Pancreas (tissue), 10 donors: ENCODE results near the gene SMIM28. TPM values are rescaled to one million over a fixed set of nuclear protein-coding genes. Genes with fewer than 3 reads are reported as not detected.

Experiments
- ATAC-seq, 4 donors: fragments of 200-7000 bp; cut with Tn5 transposase; one replicate each; pipeline versions ENCODE4 v1.8.0 to v1.9.1; 2020; ENCODE audit warnings: mild to moderate bottlenecking in 4 of 4, moderate library complexity in 4 of 4
- DNase-seq, 6 donors: peaks; one replicate each; pipeline ENCODE4 v3.0.0-alpha.2; 2020
- FAIRE-seq: peaks from 2 replicates; lab custom pipeline; 2012; peaks lifted over from hg19 to GRCh38; lab: Jason Lieb, UNC
- H3K27ac ChIP-seq, 4 donors: fragments of 200-600 bp; sonication (generic); 1 replicate in 3 of 4; 2 replicates in 1 of 4; pipeline versions ENCODE4 v1.5.0 to v1.8.0; 2020
- H3K27me3 ChIP-seq, 4 donors: fragments of 200-600 bp; one replicate each; pipeline ENCODE4 v1.8.0; 2021
- H3K36me3 ChIP-seq, 3 donors: fragments of 200-600 bp; sonication (generic) in 1 of 3; one replicate each; pipeline versions ENCODE4 v1.5.0 to v1.8.0; 2020 to 2021
- H3K4me1 ChIP-seq, 3 donors: fragments of 200-600 bp; one replicate each; pipeline ENCODE4 v1.8.0; 2021
- H3K4me3 ChIP-seq, 4 donors: fragments of 200-600 bp; sonication (generic) in 2 of 4; one replicate each; pipeline versions ENCODE4 v1.5.0 to v1.8.0; 2020 to 2021
- H3K9me3 ChIP-seq, 4 donors: fragments of 200-600 bp; one replicate each; pipeline ENCODE4 v1.8.0; 2021
- WGBS, 2 donors: extraction: QIAGEN DNeasy Blood & Tissue Kit; methylation state at CpG; one replicate each; pipeline ENCODE4 v1.1.7; 2013; 5-methylcytosine and 5-hydroxymethylcytosine counted together
- intact Hi-C, 3 donors: fragments of 100-400 bp; cut with DNase I; formaldehyde crosslinking; loops; one replicate each; pipeline versions ENCODE4 v1.11.1 to v1.14.2; 2022
- polyA plus RNA-seq, 2 donors: library from polyadenylated mRNA; stranded (reverse); fragments of 200-250 nt; gene quantifications; one replicate each; pipeline ENCODE4 v1.2.3, GENCODE V29; 2013
- total RNA-seq, 6 donors: library from RNA; stranded (reverse); fragmentation: NEBNext Ultra II Directional in 4 of 6; extraction: Animal tissue kit (Norgen Biotek cat#: 25700) in 4 of 6; gene quantifications; one replicate each; pipeline versions ENCODE4 v1.2.1 to v1.2.4, GENCODE V29; 2021 to 2023
- TF ChIP-seq, protein P1 (sequence below), 4 donors: fragments of 200-600 bp; sonication (generic) in 3 of 4; IDR thresholded peaks; one replicate each; pipeline versions ENCODE4 v1.5.0 to v1.8.0; 2021; ENCODE audit warnings: antibody characterized with exemption in 4 of 4
- donor health status: healthy with polysubstance abuse.
- donor health status: DM: no; HTN: no; CAD: no; lungs with moderate emphysema.
- donor health status: DM: no; HTN: no; CAD: no.
- donor health status: control.
- donor health status: control.
- donor health status: Bipolar disorder and iron deficiency.
- donor health status: DM: yes; HTN: yes; CAD: no.
- donor health status: DM: no; HTN: no; CAD: no.
- donor health status: DM: no; HTN: no; CAD: no.
- donor health status: DM: yes; HTN: yes; CAD: no.

The SMIM28 gene
- total and polyA plus RNA-seq, 8 donors = not detected

DNA sequence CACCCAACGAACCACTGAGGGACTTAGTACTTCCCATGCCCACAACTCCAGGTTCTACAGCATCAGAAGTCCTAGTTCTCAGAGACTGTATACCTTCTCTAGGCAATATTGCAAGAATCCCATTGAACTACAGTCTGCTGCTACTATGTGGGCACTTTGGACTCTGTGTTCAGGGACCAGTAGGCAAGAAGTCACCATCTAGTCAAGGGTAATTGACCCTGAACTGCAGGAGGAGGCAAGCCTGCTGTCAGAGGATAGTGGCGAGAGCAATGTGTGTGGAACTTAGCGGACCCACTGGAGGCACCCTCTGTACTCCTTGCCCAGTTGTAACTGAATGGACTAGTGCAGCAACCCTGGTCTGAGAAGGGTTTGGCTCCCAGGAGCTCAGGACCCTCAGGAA, 42.1 kb downstream of the SMIM28 start:
- FAIRE-seq (no peak), ATAC-seq (no peak), DNase-seq (no peak)
- Histone ChIP-seq H3K27ac (no peak overlapping the region), H3K36me3 (no peaks in the 10 kb centered on the region), H3K4me1 (no peaks in the 10 kb centered on the region), H3K4me3 (no peak overlapping the region), H3K9me3 (no peaks in the 10 kb centered on the region), H3K27me3 (no peaks in the 10 kb centered on the region)
- intact Hi-C loops = loop anchor here in 1 of 3 donors (10.0 kb wide), 2 partner anchors 305 to 345 kb away; no protein-coding TSS in a partner anchor
- TF ChIP-seq, protein P1, sequence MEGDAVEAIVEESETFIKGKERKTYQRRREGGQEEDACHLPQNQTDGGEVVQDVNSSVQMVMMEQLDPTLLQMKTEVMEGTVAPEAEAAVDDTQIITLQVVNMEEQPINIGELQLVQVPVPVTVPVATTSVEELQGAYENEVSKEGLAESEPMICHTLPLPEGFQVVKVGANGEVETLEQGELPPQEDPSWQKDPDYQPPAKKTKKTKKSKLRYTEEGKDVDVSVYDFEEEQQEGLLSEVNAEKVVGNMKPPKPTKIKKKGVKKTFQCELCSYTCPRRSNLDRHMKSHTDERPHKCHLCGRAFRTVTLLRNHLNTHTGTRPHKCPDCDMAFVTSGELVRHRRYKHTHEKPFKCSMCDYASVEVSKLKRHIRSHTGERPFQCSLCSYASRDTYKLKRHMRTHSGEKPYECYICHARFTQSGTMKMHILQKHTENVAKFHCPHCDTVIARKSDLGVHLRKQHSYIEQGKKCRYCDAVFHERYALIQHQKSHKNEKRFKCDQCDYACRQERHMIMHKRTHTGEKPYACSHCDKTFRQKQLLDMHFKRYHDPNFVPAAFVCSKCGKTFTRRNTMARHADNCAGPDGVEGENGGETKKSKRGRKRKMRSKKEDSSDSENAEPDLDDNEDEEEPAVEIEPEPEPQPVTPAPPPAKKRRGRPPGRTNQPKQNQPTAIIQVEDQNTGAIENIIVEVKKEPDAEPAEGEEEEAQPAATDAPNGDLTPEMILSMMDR (IDR thresholded peaks at IDR 0.05) = no peak
- 95 to 97% methylated on average over 3 of the region's 3 CpGs for WGBS, 2 donors

DNA sequence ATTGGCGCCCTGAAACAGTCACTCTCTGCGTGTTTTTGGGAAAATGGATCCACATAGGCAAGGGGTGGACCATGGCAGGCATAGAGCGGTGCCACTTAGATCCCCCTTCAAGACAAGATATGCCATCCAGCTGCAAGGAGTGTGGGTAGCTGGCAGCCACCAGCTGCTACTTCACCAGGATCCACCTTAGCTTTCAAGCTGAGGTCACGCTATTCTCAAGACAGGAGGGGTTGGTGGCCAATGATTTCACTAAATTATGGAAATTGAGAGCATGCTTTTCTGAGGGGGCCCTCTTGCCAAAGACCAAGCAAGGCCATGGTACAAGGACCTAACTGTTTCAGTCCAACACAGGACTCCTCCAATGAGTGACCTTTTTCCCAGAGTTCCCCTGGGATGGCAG, 42.7 kb downstream of the SMIM28 start:
- no peak for ATAC-seq
- FAIRE-seq = no peak
- intact Hi-C loops = loop anchor here in 1 of 3 donors (10.0 kb wide), 1 partner anchor 306 kb away; no protein-coding TSS in a partner anchor

GRCh38 chr6:138421089-138421488, 43.4 kb downstream of the SMIM28 start:
- Histone ChIP-seq H3K27ac (no peak overlapping the region), H3K4me1 (no peaks in the 10 kb centered on the region), H3K27me3 (no peaks in the 10 kb centered on the region), H3K4me3 (no peak overlapping the region), H3K9me3 (no peaks in the 10 kb centered on the region), H3K36me3 (no peaks in the 10 kb centered on the region)
- TF ChIP-seq, protein P1 (IDR thresholded peaks at IDR 0.05) = no peak
- FAIRE-seq (no peak), ATAC-seq (no peak), DNase-seq (no peak)
- intact Hi-C loops = loop anchor here in 1 of 3 donors (10.0 kb wide), 1 partner anchor 306 kb away; no protein-coding TSS in a partner anchor
- WGBS, 2 donors = 71 to 76% methylated on average over 6 of the region's 6 CpGs

More for the DNA sequence above, 42.7 kb downstream of the SMIM28 start:
- TF ChIP-seq, protein P1 (IDR thresholded peaks at IDR 0.05) = no peak
- Histone ChIP-seq H3K9me3 (no peaks in the 10 kb centered on the region), H3K4me3 (no peak overlapping the region), H3K36me3 (no peaks in the 10 kb centered on the region), H3K27me3 (no peaks in the 10 kb centered on the region), H3K4me1 (no peaks in the 10 kb centered on the region), H3K27ac (no peak overlapping the region)
- no peak for DNase-seq
- WGBS, 2 donors = 99 to 100% methylated on average over 4 of the region's 4 CpGs

DNA sequence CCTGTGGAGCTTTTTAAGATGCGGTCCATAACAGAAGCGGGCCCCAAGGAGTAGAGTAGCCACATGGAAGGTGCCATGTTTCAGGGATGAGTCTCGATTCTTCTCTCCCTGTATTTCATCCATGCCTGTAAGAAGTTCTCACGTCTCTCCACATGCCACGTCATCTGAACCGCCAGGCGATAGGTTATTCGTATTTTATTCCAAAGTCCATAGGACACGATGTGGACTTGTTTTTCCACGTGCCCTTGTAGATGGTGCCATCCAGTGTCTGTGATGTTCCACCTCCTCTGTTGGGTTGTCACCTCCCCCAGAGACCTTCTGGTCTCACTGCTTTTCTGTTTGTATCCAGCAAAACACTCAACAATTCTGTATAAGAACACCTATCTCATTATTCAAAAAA, 43.9 kb downstream of the SMIM28 start:
- intact Hi-C loops = loop anchor here in 1 of 3 donors (10.0 kb wide), 1 partner anchor 307 kb away; no protein-coding TSS in a partner anchor
- TF ChIP-seq, protein P1 (IDR thresholded peaks at IDR 0.05) = no peak

GRCh38 chr6:138422861-138423260, 45.2 kb downstream of the SMIM28 start:
- TF ChIP-seq, protein P1 (IDR thresholded peaks at IDR 0.05) = no peak
- H3K4me3 ChIP-seq = no peak overlapping the region
- no peaks in the 10 kb centered on the region for H3K4me1 ChIP-seq
- FAIRE-seq (no peak), DNase-seq (no peak), ATAC-seq (peak in 1 of 4 donors; percentile 24)
- intact Hi-C loops = loop anchor here in 1 of 3 donors (10.0 kb wide), 1 partner anchor 308 kb away; no protein-coding TSS in a partner anchor
- H3K27ac ChIP-seq = no peak overlapping the region
- H3K9me3 ChIP-seq = no peaks in the 10 kb centered on the region
- H3K27me3 ChIP-seq = no peaks in the 10 kb centered on the region
- no peaks in the 10 kb centered on the region for H3K36me3 ChIP-seq

More for the DNA sequence above, 43.9 kb downstream of the SMIM28 start:
- WGBS, 2 donors = 91 to 96% methylated on average over 10 of the region's 10 CpGs
- ATAC-seq = no peak
- no peak for FAIRE-seq
- DNase-seq = no peak
- no peak overlapping the region for H3K4me3 ChIP-seq
- no peak overlapping the region for H3K27ac ChIP-seq
- H3K4me1 ChIP-seq = no peaks in the 10 kb centered on the region
- no peaks in the 10 kb centered on the region for H3K9me3 ChIP-seq
- no peaks in the 10 kb centered on the region for H3K27me3 ChIP-seq
- no peaks in the 10 kb centered on the region for H3K36me3 ChIP-seq
